ENCODE data around the gene NKX2-4.
"Not testable (repeated sequence)": the region's sequence is repeated elsewhere in the genome, so short reads cannot be mapped to it uniquely, and the experiment has no call there.

NKX2-4 gene

DNA sequence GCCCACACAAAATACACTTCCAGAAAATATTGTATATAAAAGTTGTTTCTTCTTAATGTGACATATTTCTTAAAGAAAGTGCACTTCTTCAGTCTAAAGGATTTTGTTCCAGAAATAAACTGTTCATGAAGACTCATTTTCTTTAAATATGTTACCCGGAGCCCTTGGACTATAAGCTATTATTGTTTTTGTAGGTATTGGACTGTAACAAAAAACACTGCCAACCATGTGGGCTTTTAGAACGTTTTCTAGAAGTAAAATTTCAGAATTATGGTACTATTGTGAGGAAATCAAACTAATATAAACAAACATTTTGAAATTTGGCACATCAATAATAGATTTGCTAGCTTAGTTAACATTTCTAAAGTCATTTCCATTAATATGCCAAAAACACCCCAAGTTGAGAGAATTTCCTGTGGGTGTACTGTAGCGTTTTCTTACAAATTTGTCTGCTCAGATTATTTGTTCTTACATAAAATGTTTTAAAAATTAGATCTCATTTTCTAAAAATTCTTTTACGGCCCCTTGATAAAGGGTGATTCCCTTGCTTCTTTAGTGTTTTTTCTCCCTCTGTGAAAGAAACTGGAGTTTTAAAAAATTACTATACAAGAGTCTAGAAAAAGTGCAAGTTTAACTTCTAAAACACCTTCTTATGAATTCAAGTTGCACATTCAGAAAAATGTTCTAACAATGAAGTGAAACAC lies 3.4 kb downstream of the NKX2-4 start:
- no peak for DNase-seq (ENCODE audit: low read depth in 2 of 2)

DNA sequence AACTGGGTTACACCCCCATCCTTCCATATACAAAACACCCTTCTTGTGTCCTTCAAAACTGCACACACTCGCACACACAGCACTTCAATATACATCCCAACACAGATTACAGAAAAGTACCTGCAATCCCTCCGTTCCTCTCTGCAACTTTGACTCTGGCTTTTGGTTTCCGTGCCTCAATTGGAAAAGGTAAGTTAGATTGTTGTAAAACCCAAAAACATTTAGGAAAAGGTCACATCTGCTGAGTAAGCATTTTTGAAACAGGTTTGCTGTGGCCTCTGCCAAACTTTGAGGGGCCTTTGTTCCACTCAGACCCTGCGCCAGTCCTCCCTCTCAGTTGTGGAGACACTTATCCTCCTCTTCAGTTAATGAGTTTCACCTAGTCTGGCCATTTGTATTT lies 4.2 kb downstream of the NKX2-4 start:
- DNase-seq (ENCODE audit: low read depth in 2 of 2), result no peak

DNA sequence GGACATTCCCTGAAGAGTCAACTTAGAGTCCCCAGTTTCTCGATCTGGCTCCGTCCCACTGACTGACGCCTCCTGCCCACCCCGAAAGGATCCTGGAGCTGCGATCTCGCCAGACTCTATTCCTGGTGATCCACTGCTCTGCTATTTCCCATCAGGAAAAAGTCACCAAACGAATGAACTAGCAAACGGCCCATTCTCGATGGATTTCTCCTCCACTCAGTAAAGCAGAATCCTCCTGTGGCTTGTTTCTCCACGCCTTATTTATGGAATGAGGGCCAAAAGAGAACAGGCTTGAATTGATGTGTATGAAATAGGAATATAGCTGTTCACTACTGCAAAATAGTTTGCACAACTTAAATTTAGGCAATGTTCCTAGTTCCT lies 5.4 kb downstream of the NKX2-4 start:
- DNase-seq (ENCODE audit: low read depth in 2 of 2), result no peak

DNA sequence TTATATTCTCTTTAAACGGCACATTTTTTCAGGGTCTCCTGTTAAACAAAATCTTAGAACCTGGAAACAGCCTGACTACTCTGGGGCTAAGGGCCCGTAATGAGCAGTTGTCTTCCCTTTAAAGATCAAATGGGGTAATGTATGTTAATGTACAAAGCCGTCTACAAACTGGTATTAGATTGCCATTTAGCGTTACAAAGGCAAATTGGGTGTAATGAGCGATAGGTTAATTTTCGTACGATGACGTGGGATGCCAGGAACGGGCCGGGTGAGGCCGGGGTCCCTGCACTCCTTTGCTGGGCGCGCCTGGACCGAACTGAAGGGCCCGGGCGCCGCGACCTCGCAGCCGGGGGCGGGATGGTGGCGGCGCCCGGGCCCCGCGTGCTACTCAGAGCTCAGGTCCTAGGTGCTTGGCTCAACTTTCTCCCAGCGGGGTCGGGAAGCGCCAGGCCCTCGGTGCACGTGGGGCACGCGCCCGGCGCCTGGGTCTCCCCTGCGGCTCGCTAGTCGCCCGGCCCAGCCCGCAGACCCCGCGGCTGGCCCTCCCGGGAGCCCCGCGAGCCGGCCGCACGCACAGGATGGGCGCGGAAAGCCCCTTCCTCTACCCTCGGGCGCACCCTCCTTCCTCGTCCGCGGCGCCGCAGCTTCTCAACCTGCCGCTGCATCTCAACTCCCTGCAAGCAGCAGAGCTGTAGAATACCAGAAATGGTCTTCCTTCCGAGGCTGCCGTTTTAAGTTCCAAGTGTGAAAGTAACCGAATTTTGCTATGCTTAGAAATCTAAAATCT lies 5.9 kb downstream of the NKX2-4 start:
- no peak for DNase-seq (ENCODE audit: low read depth in 2 of 2)

DNA sequence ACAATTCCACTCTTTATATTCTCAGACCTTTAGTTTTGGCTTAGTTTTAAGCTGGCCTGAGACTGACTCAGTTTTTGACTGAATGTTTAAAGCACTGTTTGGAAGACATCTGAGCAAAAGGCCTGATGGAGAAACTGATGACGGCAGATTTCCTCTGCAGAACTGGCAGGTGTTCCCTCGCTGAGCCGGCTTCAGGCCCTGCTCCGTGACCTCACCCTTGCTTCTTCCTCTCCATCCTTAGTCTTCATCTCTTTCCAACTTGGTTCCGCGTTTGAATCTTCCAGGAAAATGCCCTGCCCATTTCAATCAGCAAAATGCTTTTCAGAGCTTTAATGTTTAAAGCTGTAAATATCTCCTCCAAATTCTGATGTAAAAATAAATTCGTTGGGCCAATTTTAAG lies 6.6 kb downstream of the NKX2-4 start:
- no peak for DNase-seq (ENCODE audit: low read depth in 2 of 2)

DNA sequence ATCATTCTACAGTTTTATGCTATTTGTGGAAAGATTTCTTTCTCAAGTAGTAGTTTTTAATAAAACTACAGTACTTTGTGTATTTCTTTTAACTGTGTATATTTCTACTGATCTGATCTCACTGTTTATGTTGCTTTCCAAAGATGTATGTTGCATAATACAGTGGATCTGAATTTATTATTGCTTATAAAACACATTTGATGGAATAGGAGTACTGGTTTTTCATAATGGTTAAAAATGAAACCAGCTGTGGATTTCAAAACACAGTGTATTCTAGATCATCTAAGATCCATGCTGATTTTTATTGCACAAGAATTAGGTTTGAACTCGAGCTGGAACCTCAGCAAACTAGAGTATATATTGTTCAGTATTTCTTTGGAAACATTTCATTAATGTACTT lies 8.0 kb downstream of the NKX2-4 start:
- DNase-seq (ENCODE audit: low read depth in 2 of 2), result no peak

DNA sequence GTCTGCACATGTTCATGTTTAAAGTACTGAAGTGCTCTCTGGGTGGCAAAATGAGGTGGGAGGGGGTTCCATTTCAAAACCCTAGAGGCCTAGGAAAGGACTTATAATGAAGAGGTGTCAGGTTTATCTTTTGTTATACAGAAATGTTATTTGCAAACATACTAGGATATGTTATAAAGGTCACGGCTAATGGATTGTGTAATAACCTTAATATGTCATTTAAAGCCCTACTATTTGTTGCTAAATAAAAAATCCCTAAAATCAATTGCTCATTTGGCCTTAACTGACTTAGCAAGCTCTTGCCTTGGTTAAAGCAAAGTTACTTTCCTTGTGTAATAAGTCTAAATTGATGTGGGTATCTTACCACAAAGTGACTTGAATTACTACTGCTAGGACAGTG lies 8.8 kb downstream of the NKX2-4 start:
- no peak for DNase-seq (ENCODE audit: low read depth in 2 of 2)

DNA sequence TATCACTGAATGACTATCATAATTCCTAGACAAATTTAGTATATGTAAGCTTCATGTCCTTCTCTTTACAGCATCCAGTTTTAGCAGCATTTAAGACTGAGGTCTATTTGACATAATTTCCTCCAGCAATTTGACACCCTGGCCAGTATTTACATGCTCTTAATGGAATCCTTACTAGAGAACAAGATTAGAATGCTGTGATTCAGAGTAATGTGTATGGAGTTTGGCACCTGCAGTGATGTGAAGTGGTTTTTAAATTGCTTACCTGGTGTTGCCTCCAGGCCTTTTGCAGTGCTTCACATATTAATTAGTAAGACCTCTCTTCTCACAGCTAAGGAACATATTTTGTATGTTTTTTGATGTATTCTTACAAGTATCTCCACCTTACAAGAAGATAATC lies 9.8 kb downstream of the NKX2-4 start:
- DNase-seq (ENCODE audit: low read depth in 2 of 2), result no peak

DNA sequence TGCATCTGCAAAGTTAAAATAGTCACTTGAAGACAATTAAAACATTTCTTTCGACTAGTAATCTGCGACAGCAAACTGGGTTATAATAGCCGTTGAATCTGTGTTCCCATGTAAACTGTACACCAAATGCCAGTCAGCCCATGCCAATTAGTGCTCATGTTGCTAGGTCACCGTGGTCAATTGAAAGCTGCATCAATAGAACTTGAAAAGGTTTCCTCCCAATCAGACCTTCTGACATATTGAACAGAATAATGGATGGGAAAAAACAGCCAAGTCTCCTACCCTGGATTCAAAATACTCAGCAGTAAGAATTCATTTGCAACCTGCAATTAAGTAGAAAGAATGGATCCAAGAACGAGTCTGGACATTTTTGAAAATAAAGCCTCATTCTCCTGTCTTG lies 11.2 kb downstream of the NKX2-4 start:
- no peak for DNase-seq (ENCODE audit: low read depth in 2 of 2)

DNA sequence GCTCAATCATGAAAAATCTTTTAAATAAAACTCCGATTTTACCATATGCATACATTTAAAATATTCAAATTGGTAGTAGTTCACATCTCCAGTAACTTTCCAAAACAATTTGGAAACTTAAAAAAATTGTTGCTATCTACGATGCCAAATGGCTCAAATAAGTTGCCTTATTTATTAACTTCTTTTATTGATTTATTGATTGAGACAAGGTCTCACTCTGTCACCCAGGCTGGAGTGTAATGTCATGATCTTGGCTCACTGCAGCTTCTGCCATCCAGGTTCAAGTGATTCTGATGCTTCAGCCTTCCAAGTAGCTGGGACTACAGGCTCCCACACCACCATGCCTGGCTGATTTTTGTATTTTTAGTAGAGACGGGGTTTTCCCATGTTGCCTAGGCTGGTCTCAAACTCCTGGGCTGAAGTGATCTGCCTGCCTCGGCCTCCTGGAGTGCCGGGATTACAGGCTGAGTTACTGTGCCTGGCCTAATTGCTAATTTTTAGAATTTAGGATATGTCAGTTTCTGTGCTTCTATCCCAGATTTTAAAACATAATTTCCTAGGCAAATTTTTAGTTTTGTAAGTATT lies 12.9 kb downstream of the NKX2-4 start:
- no peak for DNase-seq (ENCODE audit: low read depth in 2 of 2)

DNA sequence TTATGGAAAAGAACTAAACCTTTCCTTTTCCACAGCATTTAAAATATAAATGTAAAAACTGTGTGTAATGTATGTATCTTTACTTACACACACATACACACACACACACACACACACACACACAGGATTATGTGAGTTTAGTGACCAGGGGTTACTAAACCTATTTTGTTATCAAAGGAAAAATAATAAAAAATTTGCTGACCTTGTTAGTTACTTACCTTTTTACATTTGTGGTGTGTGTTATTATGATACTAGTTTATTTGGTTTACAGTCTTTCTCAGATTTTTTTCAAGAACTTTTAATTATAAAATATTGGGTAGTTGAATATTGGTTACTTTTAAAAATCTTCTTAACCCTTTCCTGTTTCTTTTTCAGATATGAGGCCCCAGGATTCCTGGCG lies 15.7 kb downstream of the NKX2-4 start:
- DNase-seq (ENCODE audit: low read depth in 2 of 2), result no peak

DNA sequence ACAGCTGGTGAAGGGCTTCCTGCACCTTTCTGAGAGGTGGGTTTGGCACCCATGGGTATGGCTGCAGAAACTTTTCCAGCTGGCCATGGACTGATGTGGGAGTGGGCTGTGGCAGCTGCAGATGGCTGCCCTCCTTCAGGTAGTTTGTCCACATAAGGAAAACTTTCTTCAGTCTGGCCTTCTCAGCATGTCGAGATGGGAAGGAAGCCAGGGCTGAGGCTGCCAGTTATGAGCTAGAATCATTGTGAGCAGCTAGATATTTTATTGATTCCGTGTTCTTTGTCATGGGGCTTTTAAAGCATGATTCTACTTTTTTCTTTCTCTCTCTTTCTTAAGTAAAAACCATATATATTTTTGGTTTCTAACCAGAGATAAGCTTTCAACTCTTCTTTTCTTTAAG lies 16.6 kb downstream of the NKX2-4 start:
- DNase-seq (ENCODE audit: low read depth in 2 of 2), result no peak

DNA sequence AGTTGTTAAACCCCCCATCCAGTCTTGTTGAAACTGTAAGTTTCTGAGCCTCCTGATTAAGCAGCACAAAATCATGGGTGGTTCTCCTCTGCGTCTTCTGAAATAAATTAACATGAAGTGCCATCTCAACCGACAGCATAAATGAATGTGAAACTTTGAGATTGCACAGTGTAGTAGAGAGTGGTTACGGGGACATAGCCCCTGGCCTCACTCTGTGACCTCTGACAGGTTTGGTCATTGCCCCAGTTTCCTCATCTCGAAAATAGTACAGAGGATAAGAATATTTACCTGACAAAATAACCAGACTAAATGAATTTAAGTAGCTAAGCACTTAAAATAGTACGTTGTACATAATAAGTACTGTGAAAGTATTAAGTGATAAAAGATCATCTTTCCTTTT lies 19.1 kb downstream of the NKX2-4 start:
- no peak for DNase-seq (ENCODE audit: low read depth in 2 of 2)

DNA sequence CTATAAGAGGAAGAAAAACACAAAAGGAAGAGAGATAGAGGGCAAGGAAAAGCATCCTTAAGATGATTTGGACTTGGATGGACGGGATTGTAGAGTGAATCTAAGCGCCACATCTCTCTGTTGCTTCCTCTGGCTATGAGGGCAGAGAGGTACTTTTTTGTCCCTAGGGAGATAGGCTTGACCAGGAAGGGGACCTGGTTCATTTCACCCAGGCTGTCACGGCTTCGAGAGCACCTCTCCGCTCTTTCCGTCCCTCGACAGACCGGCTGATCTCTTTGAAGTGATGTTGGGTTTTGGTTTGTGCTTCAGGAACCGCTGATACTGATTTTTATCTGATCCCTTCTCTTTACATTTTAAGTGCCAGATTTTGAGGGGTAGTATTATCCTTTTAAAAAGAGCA lies 19.6 kb downstream of the NKX2-4 start:
- DNase-seq (ENCODE audit: low read depth in 2 of 2), result no peak

DNA sequence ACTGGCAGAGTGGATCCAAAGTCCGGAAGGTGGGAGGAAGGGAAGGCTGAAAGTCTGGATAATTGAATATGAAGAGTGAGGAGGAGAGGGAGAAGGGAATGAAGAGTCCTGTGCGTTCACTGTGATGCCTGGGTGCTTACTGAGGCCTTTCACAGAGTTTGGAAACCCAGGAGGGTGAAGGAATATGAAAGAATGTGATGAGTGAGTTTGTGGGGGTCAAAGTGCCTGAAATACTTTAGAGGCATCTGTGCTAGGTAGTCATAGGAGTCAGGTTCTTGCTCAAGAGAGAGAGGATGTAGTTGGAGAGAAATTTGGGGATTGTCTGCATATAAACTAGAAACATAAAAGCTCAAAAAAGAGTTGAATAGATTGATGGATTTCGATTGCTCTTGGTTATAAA lies 20.7 kb downstream of the NKX2-4 start:
- DNase-seq (ENCODE audit: low read depth in 2 of 2), result no peak

DNA sequence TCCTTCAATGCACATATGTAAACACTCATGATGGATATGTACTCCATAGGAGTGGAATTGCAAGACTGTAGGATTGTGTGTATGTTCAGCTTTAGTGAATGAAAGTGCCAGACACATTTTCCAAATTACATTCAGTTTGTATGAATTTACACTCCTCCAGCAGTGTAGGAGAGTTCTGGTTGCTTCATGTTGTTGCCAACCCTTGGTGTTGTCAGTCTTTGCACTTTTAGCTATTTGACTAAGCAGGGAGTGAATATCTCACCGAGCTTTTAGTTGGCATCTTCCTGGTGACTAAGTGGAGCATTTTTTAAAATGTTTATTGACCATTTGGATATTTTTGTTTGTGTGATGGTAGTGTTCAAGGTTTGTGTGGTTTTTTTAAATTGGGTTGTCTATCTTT lies 23.9 kb downstream of the NKX2-4 start:
- no peak for DNase-seq (ENCODE audit: low read depth in 2 of 2)

DNA sequence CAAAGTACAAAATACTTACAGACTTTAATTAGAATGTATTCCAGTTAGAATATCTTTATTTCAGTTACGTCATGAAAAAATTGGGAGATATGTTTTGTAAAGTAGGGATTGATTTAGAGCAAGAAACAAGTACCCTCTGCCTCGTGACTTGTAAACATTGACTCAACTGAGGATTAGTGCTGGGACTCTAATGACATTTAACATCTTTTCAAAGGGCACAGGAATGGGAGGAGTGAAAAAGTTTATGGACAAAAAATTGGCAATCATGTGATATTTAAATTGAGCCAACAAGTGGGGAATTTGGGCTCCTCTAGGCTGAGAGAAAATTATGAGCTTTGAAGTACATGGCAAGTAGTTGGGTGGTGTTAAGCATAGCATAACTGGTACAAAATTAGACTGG lies 25.3 kb downstream of the NKX2-4 start:
- DNase-seq (ENCODE audit: low read depth in 2 of 2), result no peak

DNA sequence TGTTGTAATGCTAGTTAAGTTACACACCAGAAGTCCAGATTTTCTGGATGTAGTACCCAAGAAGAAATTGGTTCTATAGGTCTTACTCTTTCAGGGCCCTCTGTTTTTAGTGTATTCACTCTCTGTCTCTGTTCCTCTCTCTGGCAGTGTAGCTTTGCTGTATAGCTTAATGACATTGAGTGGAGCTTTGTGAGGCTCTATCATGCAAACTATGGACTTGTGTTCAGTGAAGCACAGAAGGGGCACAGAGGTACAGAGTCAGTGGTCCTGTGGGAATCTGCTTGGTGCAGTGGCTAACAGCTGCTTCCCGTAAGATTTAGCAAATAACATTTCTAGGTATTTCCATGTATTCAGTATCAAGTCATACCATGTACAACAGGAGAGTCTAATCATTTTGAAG lies 26.1 kb downstream of the NKX2-4 start:
- DNase-seq (ENCODE audit: low read depth in 2 of 2), result no peak

DNA sequence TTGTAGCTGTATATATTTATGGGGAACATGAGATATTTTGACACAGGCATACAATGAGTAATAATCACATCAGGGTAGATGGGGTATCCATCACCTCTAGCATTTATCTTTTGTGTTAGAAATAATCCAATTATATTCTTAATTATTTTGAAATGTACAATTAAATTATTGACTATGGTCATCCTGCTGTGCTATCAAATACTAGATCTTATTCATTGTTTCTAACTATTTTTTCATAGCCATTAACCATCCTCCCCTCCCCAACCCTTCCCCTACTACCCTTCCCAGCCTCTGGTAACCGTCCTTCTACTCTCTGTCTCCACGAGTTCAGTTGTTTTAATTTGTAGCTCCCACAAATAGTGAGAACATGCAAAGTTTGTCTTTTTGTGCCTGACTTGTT lies 28.5 kb downstream of the NKX2-4 start:
- no peak for DNase-seq (ENCODE audit: low read depth in 2 of 2)

DNA sequence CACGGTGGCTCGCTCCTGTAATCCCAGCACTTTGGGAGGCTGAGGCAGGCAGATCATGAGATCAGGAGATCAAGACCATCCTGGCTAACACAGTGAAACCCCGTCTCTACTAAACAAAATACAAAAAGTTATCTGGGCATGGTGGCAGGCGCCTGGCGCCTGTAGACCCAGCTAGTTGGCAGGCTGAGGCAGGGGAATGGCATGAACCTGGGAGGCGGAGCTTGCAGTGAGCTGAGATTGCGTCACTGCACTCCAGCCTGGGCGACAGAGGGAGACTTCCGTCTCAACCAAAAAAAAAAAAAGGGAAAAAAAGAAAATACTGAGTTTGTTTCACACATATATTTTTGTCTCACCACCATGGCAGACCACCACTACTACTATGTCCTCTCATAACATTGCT lies 31.1 kb downstream of the NKX2-4 start:
- not testable (repeated sequence) for DNase-seq (ENCODE audit: low read depth in 2 of 2)

DNA sequence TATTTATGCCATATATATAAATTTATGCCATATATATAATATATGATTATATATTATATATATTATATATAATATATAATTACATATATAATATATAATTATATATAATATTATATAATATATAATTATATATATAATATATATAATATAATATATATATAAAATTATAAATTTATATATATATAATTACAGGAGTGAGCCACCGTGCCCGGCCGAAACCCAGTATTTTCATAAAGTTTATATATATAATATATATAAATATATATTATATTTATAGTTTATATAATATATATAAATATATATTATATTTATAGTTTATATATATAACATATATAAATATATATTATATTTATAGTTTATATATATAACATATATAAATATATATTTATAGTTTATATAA lies 31.6 kb downstream of the NKX2-4 start:
- no peak for DNase-seq (ENCODE audit: low read depth in 2 of 2)

DNA sequence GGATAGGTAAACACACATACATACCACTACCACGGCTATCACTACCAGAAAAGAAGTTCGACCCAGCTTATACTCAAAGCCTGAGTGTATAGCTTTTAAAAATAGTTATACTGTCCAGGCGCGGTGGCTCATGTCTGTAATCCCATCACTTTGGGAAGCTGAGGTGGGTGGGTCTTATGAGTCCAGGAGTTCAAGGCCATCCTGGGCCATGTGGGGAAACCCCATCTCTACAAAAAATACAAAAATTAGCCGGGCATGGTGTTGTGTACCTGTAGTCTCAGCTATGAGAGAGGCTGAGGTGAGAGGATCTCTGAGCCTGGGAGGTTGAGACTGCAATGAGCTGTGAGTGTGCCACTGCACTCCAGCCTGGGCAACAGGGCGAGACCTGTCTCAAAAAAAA lies 32.9 kb downstream of the NKX2-4 start:
- DNase-seq (ENCODE audit: low read depth in 2 of 2), result no peak

DNA sequence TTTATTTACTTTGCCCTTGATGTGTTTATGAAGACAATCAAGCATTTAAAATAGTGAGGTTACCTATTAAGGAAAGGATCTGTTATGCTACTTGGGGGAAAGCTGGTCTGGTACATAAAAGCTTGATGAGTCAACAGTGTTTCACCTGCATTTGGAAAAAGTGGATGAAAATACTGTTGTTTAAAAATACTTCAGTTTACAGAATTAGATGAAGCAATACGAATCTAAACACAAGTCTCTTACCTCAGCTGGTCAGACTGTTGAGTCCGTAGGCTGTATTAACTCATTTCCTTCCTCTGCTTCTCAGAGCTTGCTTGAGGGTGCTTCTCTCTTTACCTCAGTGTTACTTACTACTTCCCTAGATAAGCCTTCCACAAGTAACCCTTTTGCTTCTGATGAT lies 36.1 kb downstream of the NKX2-4 start:
- DNase-seq (ENCODE audit: low read depth in 2 of 2), result no peak

Data from stimulated activated CD8-positive, alpha-beta memory T cell treated with anti-CD3 and anti-CD28 coated beads, Interleukin-2, amount 100 ng/mL, for 1 hour (primary cell).